Globus pallidus (tissue), 1 donor: ENCODE data around the gene G6PD.

Source experiments
- DNase-seq: peaks from one replicate; pipeline ENCODE4 v3.0.0-alpha.2; 2015; ENCODE audit warnings: low spot score

G6PD gene

GRCh38 chrX:154487518-154488290 is 58.9 kb downstream of the G6PD start:
- DNase-seq, result no peak

- no peak for DNase-seq
Measured at GRCh38 chrX:154486396-154487207, 60.0 kb downstream of the G6PD start, which contains the start of gene UBL4A. TSS of gene UBL4A (minus strand) at chrX:154486615. CDS start at chrX:154486584, 31 bp downstream.

GRCh38 chrX:154486052-154486395 is 60.6 kb downstream of the G6PD start:
- no peak for DNase-seq

GRCh38 chrX:154485150-154486051 is 61.2 kb downstream of the G6PD start:
- no peak for DNase-seq

DNA sequence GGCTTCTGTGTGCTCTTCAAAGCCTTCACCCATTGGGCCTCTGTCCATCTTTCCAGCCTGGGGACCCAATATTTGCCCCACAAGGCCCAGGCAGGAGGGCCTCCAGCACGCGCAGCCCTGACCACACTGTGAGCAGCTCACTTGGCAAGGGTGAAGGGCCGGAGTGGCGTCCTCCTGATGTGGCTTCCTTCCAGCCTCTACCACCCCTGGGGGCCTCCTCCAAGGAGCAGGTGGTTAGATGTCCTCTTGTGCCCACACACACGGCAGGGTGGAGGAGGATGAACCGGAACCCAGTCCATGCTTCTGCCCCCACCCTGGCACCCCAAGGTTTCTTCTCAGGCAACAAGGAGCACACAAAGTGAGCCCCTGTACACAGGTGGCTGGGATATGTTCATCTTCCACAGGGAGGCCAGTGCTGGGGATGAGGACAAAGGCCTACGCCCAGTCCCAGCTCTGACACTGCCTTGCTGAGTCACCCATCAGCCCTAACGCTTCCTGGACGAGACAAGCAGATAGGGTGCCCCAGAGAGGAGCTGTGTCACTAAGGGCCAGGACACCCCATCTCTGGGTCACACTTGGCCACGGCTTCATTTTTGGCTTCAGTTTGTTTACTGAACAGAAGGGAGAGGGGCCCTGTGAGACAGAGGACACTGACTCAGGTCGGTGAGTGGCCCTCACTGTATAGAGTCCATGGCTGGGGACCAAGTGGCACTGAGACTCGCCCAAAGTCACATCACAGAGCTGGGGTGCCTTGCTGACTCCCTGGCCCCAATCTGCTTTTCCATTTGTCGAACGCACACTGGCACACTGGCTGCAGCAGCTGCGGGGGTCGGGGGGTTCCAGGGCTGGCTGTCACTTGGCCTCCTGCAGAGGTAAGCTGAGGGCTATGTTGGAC is 62.1 kb downstream of the G6PD start:
- no peak for DNase-seq

- DNase-seq, result no peak
Measured at GRCh38 chrX:154483325-154483724, 63.3 kb downstream of the G6PD start.

DNA sequence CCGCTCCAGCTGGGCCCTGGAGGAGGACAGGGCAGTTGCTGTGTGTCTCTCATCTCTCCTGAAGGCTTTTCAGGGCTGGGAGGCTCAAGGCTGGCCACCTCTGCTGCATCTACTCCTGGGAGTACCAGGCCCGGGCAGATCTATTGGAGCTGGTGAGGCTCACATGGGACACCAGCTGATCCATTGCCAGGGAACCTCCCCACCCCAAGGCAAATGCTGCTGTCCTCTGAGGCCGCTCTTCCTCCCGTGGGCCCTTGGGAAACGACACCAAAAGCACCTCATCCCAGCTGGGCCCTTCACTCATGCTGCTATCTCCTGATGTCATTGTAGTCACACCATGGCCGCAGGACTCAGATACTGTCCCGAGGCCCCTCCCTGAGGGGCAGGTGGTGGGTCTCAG is 63.9 kb downstream of the G6PD start:
- no peak for DNase-seq

DNA sequence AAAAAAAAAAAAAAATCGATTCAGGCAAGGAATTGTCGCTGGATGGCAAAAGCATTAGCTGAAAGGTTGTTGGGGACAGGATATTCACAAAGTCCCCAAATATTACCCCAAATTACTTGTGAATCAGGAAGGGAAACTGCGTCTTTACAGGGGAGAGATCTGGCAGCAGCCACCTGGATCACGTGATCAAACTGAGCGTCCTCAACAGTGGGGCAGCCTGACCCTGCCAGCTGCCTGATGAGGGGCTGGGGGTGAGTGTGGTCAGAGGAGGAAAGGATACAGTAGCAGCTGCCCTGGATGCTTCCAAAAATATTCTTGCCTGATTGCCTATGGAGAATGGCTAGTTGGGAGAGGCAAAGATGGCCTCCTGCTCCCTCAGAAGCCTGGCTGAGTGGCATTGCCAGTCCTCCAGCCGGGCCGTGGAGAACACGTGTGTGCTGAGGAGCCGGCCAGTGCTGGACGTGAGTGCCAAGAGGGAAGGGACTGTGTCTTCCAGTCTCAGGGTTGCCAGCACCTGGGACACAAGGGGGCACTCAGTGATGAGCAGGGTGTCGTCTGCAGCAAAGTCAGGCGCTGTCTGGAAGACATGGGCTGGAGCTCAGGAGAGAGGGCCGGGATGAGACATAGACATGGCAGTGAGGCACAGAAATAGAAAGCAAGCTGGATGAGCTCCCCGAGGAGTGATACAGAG is 64.6 kb downstream of the G6PD start:
- no peak for DNase-seq
